HG03460 (cell line): Measurements from ENCODE around the gene KRT86.
"Not testable (repeated sequence)": the region's sequence is repeated elsewhere in the genome, so short reads cannot be mapped to it uniquely, and the experiment has no call there.

Source experiments
- ATAC-seq: cut with Tn5 transposase; IDR thresholded peaks from one replicate; pipeline ENCODE4 v1.9.1; 2021; ENCODE audit not compliant: unreplicated experiment

The KRT86 gene

GRCh38 chr12:52290483-52291134 is 16.2 kb downstream of the KRT86 start:
- not testable (repeated sequence) for ATAC-seq

- ATAC-seq = no peak
Measured at GRCh38 chr12:52291267-52291935, 17.0 kb downstream of the KRT86 start, which contains the start of gene KRT81. Gene KRT81 (minus strand): TSS chr12:52291534. CDS start chr12:52291465, 69 bp downstream.

GRCh38 chr12:52293926-52294325 is 19.5 kb downstream of the KRT86 start:
- ATAC-seq = no peak

- no peak for ATAC-seq
Measured at GRCh38 chr12:52294803-52295202, 20.4 kb downstream of the KRT86 start.

GRCh38 chr12:52295663-52296062 is 21.2 kb downstream of the KRT86 start:
- ATAC-seq = no peak

- no peak for ATAC-seq
Measured at GRCh38 chr12:52296572-52297215, 22.2 kb downstream of the KRT86 start.

GRCh38 chr12:52298677-52299190 is 24.3 kb downstream of the KRT86 start:
- no peak for ATAC-seq

- ATAC-seq = no peak
Measured at GRCh38 chr12:52300796-52301691, 26.6 kb downstream of the KRT86 start.

- ATAC-seq = not testable (repeated sequence)
Measured at GRCh38 chr12:52301721-52302120, 27.3 kb downstream of the KRT86 start.

- not testable (repeated sequence) for ATAC-seq
Measured at GRCh38 chr12:52302242-52302914, 27.9 kb downstream of the KRT86 start.

- ATAC-seq = peak; percentile 94
Measured at GRCh38 chr12:52304941-52305411, 30.5 kb downstream of the KRT86 start.

- ATAC-seq = no peak
Measured at GRCh38 chr12:52305921-52306705, 31.7 kb downstream of the KRT86 start.

- ATAC-seq = no peak
Measured at GRCh38 chr12:52306731-52307130, 32.3 kb downstream of the KRT86 start.

- no peak for ATAC-seq
Measured at GRCh38 chr12:52307836-52308805, 33.7 kb downstream of the KRT86 start.

- no peak for ATAC-seq
Measured at GRCh38 chr12:52308806-52309425, 34.5 kb downstream of the KRT86 start.

GRCh38 chr12:52310622-52311284 is 36.3 kb downstream of the KRT86 start:
- no peak for ATAC-seq

GRCh38 chr12:52311285-52311648 is 36.8 kb downstream of the KRT86 start:
- no peak for ATAC-seq
